Ishikawa (cell line): ENCODE data around the gene PTCHD1.

Experiments
- CEBPB ChIP-seq: IDR thresholded peaks from 2 replicates; pipeline ENCODE4 v1.6.1; 2012
- CREB1 ChIP-seq: IDR thresholded peaks from 2 replicates; pipeline ENCODE4 v1.6.1; 2012; ENCODE audit warnings: low read depth
- EGR1 ChIP-seq: IDR thresholded peaks from 2 replicates; pipeline ENCODE4 v1.6.1; 2012
- EP300 ChIP-seq: IDR thresholded peaks from 2 replicates; pipeline ENCODE4 v1.6.1; 2012; ENCODE audit warnings: borderline replicate concordance
- FOXM1 ChIP-seq: IDR thresholded peaks from 2 replicates; pipeline ENCODE4 v1.6.1; 2012; ENCODE audit warnings: low read depth, borderline replicate concordance
- MAX ChIP-seq: IDR thresholded peaks from 2 replicates; pipeline ENCODE4 v1.6.1; 2012
- NFIC ChIP-seq: IDR thresholded peaks from 2 replicates; pipeline ENCODE4 v1.6.1; 2012
- RAD21 ChIP-seq: IDR thresholded peaks from 2 replicates; pipeline ENCODE4 v1.6.1; 2012; ENCODE audit warnings: low read depth
- REST ChIP-seq: IDR thresholded peaks from 2 replicates; pipeline ENCODE4 v1.6.1; 2012; ENCODE audit warnings: low read depth, mild to moderate bottlenecking
- TAF1 ChIP-seq: IDR thresholded peaks from 2 replicates; pipeline ENCODE4 v1.6.1; 2012; ENCODE audit warnings: low read depth, mild to moderate bottlenecking
- TCF12 ChIP-seq: IDR thresholded peaks from 2 replicates; pipeline ENCODE4 v1.6.1; 2012; ENCODE audit warnings: low read depth
- TEAD4 ChIP-seq: IDR thresholded peaks from 2 replicates; pipeline ENCODE4 v1.6.1; 2012
- USF1 ChIP-seq: IDR thresholded peaks from 2 replicates; pipeline ENCODE4 v1.6.1; 2012
- YY1 ChIP-seq: IDR thresholded peaks from 2 replicates; pipeline ENCODE4 v1.6.1; 2012; ENCODE audit warnings: low read depth
- ZBTB7A ChIP-seq: IDR thresholded peaks from 2 replicates; pipeline ENCODE4 v1.6.1; 2012; ENCODE audit warnings: low read depth

The PTCHD1 gene

GRCh38 chrX:23292988-23293651, 41.5 kb upstream of the PTCHD1 start:
- TF ChIP-seq REST, result no peak
- no peak for TF ChIP-seq USF1
- TF ChIP-seq RAD21, result no peak; the same call in 1 of the 2 replicates
- no peak for TF ChIP-seq ZBTB7A
- 0 out of 2 replicates have a peak, but pooled peaks have one; percentile 21 for TF ChIP-seq TAF1
- TF ChIP-seq CEBPB, result no peak
- TF ChIP-seq EGR1, result no peak
- peak; percentile 63 for TF ChIP-seq NFIC
- peak; percentile 68 for TF ChIP-seq MAX
- peak; percentile 68 for TF ChIP-seq EP300
- peak; percentile 72 for TF ChIP-seq TEAD4
- peak; percentile 48; the same call in 1 of the 2 replicates for TF ChIP-seq FOXM1
- peak; percentile 63; the same call in 1 of the 2 replicates for TF ChIP-seq YY1
- TF ChIP-seq CREB1, result no peak
- peak; percentile 67 for TF ChIP-seq TCF12

- no peak for TF ChIP-seq ZBTB7A
- no peak for TF ChIP-seq EGR1
- no peak for TF ChIP-seq TCF12
- no peak for TF ChIP-seq YY1
- TF ChIP-seq EP300, result no peak
- TF ChIP-seq USF1, result no peak
- no peak for TF ChIP-seq REST
- TF ChIP-seq TAF1, result no peak
- TF ChIP-seq RAD21, result no peak
- TF ChIP-seq MAX, result no peak
- TF ChIP-seq TEAD4, result no peak
- TF ChIP-seq CREB1, result no peak
- TF ChIP-seq CEBPB, result no peak
- no peak for TF ChIP-seq NFIC
- no peak for TF ChIP-seq FOXM1
Observed at GRCh38 chrX:23304881-23305280, 29.8 kb upstream of the PTCHD1 start.

GRCh38 chrX:23311731-23312130, 22.9 kb upstream of the PTCHD1 start:
- TF ChIP-seq RAD21, result no peak

GRCh38 chrX:23312136-23312535, 22.5 kb upstream of the PTCHD1 start:
- TF ChIP-seq REST, result no peak
- TF ChIP-seq MAX, result no peak
- no peak for TF ChIP-seq EGR1
- no peak for TF ChIP-seq TCF12
- TF ChIP-seq EP300, result no peak
- TF ChIP-seq RAD21, result no peak
- no peak for TF ChIP-seq TAF1
- TF ChIP-seq YY1, result no peak
- TF ChIP-seq USF1, result no peak
- no peak for TF ChIP-seq TEAD4
- no peak for TF ChIP-seq CREB1
- TF ChIP-seq CEBPB, result no peak
- no peak for TF ChIP-seq NFIC
- no peak for TF ChIP-seq FOXM1
- TF ChIP-seq ZBTB7A, result no peak
